Heart left ventricle (tissue), 16 donors: ENCODE measurements around the gene PRR16. TPM values are rescaled to one million over a fixed set of nuclear protein-coding genes. Genes with fewer than 3 reads are reported as not detected.
"Not testable (repeated sequence)": the region's sequence is repeated elsewhere in the genome, so short reads cannot be mapped to it uniquely, and the experiment has no call there.

ENCODE experiments used
- ATAC-seq, 4 donors: fragments of 200-7000 bp; cut with Tn5 transposase; one replicate each; pipeline ENCODE4 v1.9.1; 2020 to 2022; ENCODE audit warnings: moderate library complexity in 4 of 4, mild to moderate bottlenecking in 3 of 4, moderate number of reproducible peaks in 1 of 4
- DNase-seq, 5 donors: peaks; one replicate each; pipeline ENCODE4 v3.0.0-alpha.2; 2020
- H3K27ac ChIP-seq, 12 donors: fragments of 200-600 bp; sonication (generic) in 4 of 12; one replicate each; pipeline versions ENCODE4 v1.5.0 to v1.8.0; 2016 to 2022; ENCODE audit warnings: mild to moderate bottlenecking in 2 of 12
- H3K27me3 ChIP-seq, 9 donors: fragments of 200-600 bp; sonication (generic) in 2 of 9; one replicate each; pipeline versions ENCODE4 v1.5.1 to v1.8.0; 2016 to 2022; ENCODE audit warnings: mild to moderate bottlenecking in 3 of 9
- H3K36me3 ChIP-seq, 9 donors: fragments of 200-600 bp; sonication (generic) in 2 of 9; one replicate each; pipeline versions ENCODE4 v1.5.0 to v1.8.0; 2018 to 2022; ENCODE audit warnings: mild to moderate bottlenecking in 2 of 9
- H3K4me1 ChIP-seq, 12 donors: fragments of 200-600 bp; sonication (generic) in 4 of 12; one replicate each; pipeline versions ENCODE4 v1.5.0 to v1.8.0; 2016 to 2022; ENCODE audit warnings: mild to moderate bottlenecking in 3 of 12
- H3K4me3 ChIP-seq, 12 donors: fragments of 200-600 bp; sonication (generic) in 4 of 12; one replicate each; pipeline versions ENCODE4 v1.5.0 to v1.8.0; 2017 to 2022; ENCODE audit warnings: mild to moderate bottlenecking in 9 of 12, moderate library complexity in 4 of 12
- H3K9me3 ChIP-seq, 12 donors: fragments of 200-600 bp; sonication (generic) in 4 of 12; one replicate each; pipeline versions ENCODE4 v1.5.0 to v1.8.0; 2016 to 2022; ENCODE audit warnings: mild to moderate bottlenecking in 1 of 12
- POLR2A ChIP-seq, 2 donors: fragments of 450-650 bp; IDR thresholded peaks; one replicate each; pipeline ENCODE4 v1.6.1; 2017; ENCODE audit warnings: antibody characterized with exemption in 2 of 2, mild to moderate bottlenecking in 2 of 2, moderate library complexity in 2 of 2
- WGBS, 4 donors: extraction: QIAGEN DNeasy Blood & Tissue Kit in 2 of 4; methylation state at CpG; one replicate each; pipeline versions ENCODE4 v1.1.5 to v1.1.7; 2013 to 2018; 5-methylcytosine and 5-hydroxymethylcytosine counted together
- intact Hi-C, 10 donors: fragments of 100-400 bp; cut with DNase I; formaldehyde crosslinking; loops; one replicate each; pipeline versions ENCODE4 v1.11.1 to v1.14.2; 2022
- long read RNA-seq, 3 donors: library from polyadenylated mRNA; unstranded; transcript quantifications; one replicate each; pipeline ENCODE4 v2.0.0, GENCODE V29; 2020 to 2021
- polyA plus RNA-seq, 2 donors: library from polyadenylated mRNA; stranded (reverse); fragments of 200-250 nt; gene quantifications; one replicate each; pipeline ENCODE4 v1.2.3, GENCODE V29; 2013
- total RNA-seq, 9 donors: library from RNA; depleted of rRNA in 2 of 9; stranded (reverse); fragments of >200 nt in 2 of 9; fragmentation: NEBNext Ultra II Directional in 3 of 9; extraction: Animal tissue kit (Norgen Biotek cat#: 25700) in 3 of 9; gene quantifications; one replicate each; pipeline versions ENCODE4 v1.1.0 to v1.2.4, GENCODE V29; 2016 to 2023
- TF ChIP-seq, protein P1 (sequence below), 12 donors: fragments of 200-600 bp; sonication (generic) in 4 of 12; IDR thresholded peaks; one replicate each; pipeline versions ENCODE4 v1.5.0 to v1.8.0; 2018 to 2022; ENCODE audit warnings: antibody characterized with exemption in 12 of 12, mild to moderate bottlenecking in 5 of 12
- donor health status: ischemic (EF 13 %, LVEDD 7.1; RV severe dilation, severe dysfunction).
- donor health status: healthy with polysubstance abuse.
- donor health status: DM: no; HTN: yes; CAD: no.
- donor health status: DM: no; HTN: no; CAD: no.
- donor health status: ischemic (EF 25% LVEDD 6.9; RV normal size, moderate dysfunction).
- donor health status: ischemic (EF 25% LVEDD 5.7; RV mildly dilated, moderate dysfunction).
- donor health status: healthy.
- donor health status: DM: yes; HTN: yes; CAD: no.
- donor health status: ischemic (EF 35%, LVEDD 5.7; RV mildly dilated, moderate dysfunction).
- donor health status: nonischemic (EF 11% LVEDD 7.7; RV severe dilation, severe dysfunction).
- donor health status: DM: yes; HTN: yes; CAD: no.
- donor health status: PGD.
- donor health status: ischemic (EF 29% LVEDD 5.4; RV normal size, mild dysfunction).
- donor health status: nonischemic (EF 23%, LVEDD 6.1; RV moderate dilation, normal function).

PRR16 gene
- 10 to 100 TPM in 3 of 9 donors, 1 to 10 TPM in 6; 4.7 to 18.8 (median 9.0) TPM for total RNA-seq
- 1 to 10 TPM; 4.0 to 5.2 TPM for polyA plus RNA-seq
- long read RNA-seq, donor 1, partial matches to known transcripts, result 4 of 5 reads
- long read RNA-seq, donor 1, other reads (novel, unspliced or antisense), result 1 of 5 reads
- long read RNA-seq, donor 2, partial matches to known transcripts, result 0 of 2 reads
- long read RNA-seq, donor 2, other reads (novel, unspliced or antisense), result 2 of 2 reads
- long read RNA-seq, donor 3, partial matches to known transcripts, result 2 of 2 reads
- long read RNA-seq, donor 3, other reads (novel, unspliced or antisense), result 0 of 2 reads

DNA sequence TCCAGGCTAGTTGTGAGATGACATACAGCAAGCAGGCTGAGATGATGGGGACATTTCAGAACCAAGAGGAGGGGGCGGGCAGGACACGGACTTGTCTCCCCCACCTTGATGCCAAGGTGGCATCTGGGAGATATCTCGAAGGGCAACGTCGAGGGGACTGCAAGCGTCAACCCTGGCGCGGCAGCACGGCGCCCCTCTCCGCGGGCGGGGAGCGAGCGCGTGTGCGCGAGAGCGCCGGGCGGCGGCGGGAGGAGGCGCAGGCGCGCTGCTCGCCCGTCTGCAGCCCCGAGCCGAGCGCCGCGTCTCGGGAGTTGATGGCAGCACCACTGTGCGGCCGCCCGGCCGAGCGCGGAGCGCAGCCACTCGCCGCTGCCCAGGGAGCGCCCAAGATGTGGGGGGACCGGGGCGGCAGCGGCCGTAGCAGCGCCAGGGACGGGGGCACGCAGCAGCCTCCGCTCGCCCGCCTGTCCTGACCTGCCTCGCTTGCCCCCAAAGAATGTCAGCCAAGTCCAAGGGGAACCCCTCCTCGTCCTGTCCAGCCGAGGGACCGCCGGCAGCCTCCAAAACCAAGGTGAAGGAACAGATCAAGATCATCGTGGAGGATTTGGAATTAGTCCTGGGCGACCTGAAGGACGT is at the start of gene PRR16:
PRR16 (plus strand) TSS at position 310 of the 636 bp plus-strand sequence.
- 0 to 1% (median 1%) methylated on average over 25 to 62 of the region's 62 CpGs for WGBS, 4 donors
- H3K9me3 ChIP-seq, result no peaks in the 10 kb centered on the region
- peaks cover 0 to 33% (median 11%) of the 10 kb centered on the region in 12 donors for H3K4me1 ChIP-seq
- H3K27me3 ChIP-seq, result peaks cover 0 to 5% (median 0%) of the 10 kb centered on the region in 9 donors
- H3K36me3 ChIP-seq, result no peaks in the 10 kb centered on the region
- TF ChIP-seq, protein P1, sequence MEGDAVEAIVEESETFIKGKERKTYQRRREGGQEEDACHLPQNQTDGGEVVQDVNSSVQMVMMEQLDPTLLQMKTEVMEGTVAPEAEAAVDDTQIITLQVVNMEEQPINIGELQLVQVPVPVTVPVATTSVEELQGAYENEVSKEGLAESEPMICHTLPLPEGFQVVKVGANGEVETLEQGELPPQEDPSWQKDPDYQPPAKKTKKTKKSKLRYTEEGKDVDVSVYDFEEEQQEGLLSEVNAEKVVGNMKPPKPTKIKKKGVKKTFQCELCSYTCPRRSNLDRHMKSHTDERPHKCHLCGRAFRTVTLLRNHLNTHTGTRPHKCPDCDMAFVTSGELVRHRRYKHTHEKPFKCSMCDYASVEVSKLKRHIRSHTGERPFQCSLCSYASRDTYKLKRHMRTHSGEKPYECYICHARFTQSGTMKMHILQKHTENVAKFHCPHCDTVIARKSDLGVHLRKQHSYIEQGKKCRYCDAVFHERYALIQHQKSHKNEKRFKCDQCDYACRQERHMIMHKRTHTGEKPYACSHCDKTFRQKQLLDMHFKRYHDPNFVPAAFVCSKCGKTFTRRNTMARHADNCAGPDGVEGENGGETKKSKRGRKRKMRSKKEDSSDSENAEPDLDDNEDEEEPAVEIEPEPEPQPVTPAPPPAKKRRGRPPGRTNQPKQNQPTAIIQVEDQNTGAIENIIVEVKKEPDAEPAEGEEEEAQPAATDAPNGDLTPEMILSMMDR (IDR thresholded peaks at IDR 0.05), result peak in 7 of 12 donors; percentile 17 to 53 (median 36)
- TF ChIP-seq POLR2A (IDR thresholded peaks at IDR 0.05), result peak in 1 of 2 donors; percentile 41
- ATAC-seq (peak; percentile 62 to 92 (median 88)), DNase-seq (peak; percentile 57 to 80 (median 66))
- peak within 1 kb of the TSS; percentile 54 to 89 (median 78) for H3K27ac ChIP-seq
- intact Hi-C loops, result loop anchor here in 6 of 10 donors (5.0 to 10.0 kb wide), 6 partner anchors 221 to 989 kb away; no protein-coding TSS in a partner anchor
- H3K4me3 ChIP-seq, result peak within 1 kb of the TSS; percentile 57 to 89 (median 74)

DNA sequence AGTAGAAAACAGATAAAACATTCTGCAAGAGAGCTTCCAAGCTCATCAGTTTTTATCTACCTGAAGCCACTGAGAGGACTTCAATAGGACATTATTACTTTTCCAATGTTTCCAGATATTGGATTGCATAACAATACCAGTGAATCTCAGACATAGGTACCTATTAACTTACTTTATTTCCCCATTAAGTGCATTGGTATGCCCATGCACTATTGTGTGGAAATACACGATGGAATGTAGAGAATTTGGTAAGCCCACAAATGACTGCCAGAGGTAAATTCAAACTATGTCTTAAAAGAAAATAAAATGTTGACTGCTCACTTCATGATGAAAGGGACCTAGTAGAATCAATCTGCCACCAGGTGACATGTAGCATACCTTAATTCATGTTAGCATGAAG is 48.1 kb upstream of the PRR16 start:
- Histone ChIP-seq H3K27ac (no peak overlapping the region), H3K36me3 (no peaks in the 10 kb centered on the region), H3K9me3 (peaks cover 0 to 17% (median 0%) of the 10 kb centered on the region in 12 donors), H3K4me3 (no peak overlapping the region), H3K4me1 (no peaks in the 10 kb centered on the region), H3K27me3 (no peaks in the 10 kb centered on the region)
- DNase-seq, result no peak
- ATAC-seq, result no peak
- WGBS, 4 donors, result 80 to 87% (median 86%) methylated on average over 1 of the region's 1 CpG
- intact Hi-C loops, result no loop called here
- no peak for TF ChIP-seq POLR2A (IDR thresholded peaks at IDR 0.05)
- TF ChIP-seq, protein P1 (IDR thresholded peaks at IDR 0.05), result no peak

DNA sequence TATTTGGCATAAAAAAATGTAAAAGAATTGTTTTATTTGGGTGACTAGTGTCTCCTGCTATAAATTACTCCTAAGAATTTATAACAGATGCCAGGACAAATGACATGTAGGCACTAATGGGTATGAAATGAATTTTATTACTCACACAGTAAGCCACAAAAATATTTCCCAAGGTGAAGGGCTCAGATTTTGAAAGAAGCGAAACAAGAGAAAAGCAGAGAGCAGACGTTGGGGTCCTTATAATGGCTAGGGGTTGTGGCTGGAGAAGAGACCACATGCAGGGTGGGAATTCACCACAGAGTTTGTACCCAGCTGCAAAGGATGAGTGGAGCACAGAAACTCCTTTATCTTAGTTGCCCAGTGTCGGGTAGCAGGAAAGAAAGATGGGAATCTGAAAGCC is 45.0 kb upstream of the PRR16 start:
- no peak for DNase-seq
- no peaks in the 10 kb centered on the region for H3K36me3 ChIP-seq
- H3K27ac ChIP-seq, result no peak overlapping the region
- ATAC-seq, result no peak
- no peaks in the 10 kb centered on the region for H3K27me3 ChIP-seq
- no peak overlapping the region for H3K4me3 ChIP-seq
- peaks cover 0 to 7% (median 0%) of the 10 kb centered on the region in 12 donors for H3K9me3 ChIP-seq
- H3K4me1 ChIP-seq, result no peaks in the 10 kb centered on the region
- intact Hi-C loops, result no loop called here
- TF ChIP-seq, protein P1 (IDR thresholded peaks at IDR 0.05), result no peak
- no peak for TF ChIP-seq POLR2A (IDR thresholded peaks at IDR 0.05)
- WGBS, 4 donors, result 70 to 80% (median 76%) methylated on average over 3 of the region's 3 CpGs

DNA sequence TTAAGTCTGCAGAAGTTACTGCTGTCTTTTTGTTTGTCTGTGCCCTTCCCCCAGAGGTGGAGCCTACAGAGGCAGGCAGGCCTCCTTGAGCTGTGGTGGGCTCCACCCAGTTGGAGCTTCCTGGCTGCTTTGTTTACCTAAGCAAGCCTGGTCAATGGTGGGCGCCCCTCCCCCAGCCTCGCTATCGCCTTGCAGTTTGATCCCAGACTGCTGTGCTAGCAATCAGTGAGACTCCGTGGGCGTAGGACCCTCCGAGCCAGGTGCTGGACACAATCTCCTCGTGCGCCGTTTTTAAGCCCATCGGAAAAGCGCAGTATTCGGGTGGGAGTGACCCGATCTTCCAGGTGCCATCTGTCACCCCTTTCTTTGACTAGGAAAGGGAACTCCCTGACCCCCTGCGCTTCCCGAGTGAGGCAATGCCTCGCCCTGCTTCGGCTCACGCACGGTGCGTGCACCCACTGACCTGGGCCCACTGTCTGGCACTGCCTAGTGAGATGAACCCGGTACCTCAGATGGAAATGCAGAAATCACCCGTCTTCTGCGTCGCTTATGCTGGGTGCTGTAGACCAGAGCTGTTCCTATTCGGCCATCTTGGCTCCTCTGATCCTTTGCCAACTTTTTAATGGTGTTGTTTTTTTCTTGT is 37.3 kb upstream of the PRR16 start:
- H3K27me3 ChIP-seq, DNase-seq, H3K4me1 ChIP-seq, intact Hi-C loops, ATAC-seq, H3K36me3 ChIP-seq, H3K27ac ChIP-seq, H3K4me3 ChIP-seq: not testable (repeated sequence)
- 91 to 93% (median 92%) methylated on average over 25 of the region's 25 CpGs for WGBS, 4 donors
- H3K9me3 ChIP-seq, result peaks cover 0 to 28% (median 4%) of the 10 kb centered on the region in 12 donors
